ENCODE measurements around the gene DPH3.

Gene DPH3

GRCh38 chr3:16231983-16232382, 32.8 kb downstream of the DPH3 start:
- DNase-seq, result no peak

- DNase-seq, result no peak
Observed at GRCh38 chr3:16229681-16230080, 35.1 kb downstream of the DPH3 start.

GRCh38 chr3:16227566-16227965, 37.2 kb downstream of the DPH3 start:
- DNase-seq, result no peak

- no peak for DNase-seq
Observed at GRCh38 chr3:16224325-16224724, 40.4 kb downstream of the DPH3 start.

GRCh38 chr3:16222547-16222946, 42.2 kb downstream of the DPH3 start:
- DNase-seq, result no peak

GRCh38 chr3:16221990-16222389, 42.8 kb downstream of the DPH3 start:
- DNase-seq, result no peak

- no peak for DNase-seq
Observed at GRCh38 chr3:16219777-16220176, 45.0 kb downstream of the DPH3 start.

- DNase-seq, result no peak
Observed at GRCh38 chr3:16216373-16216935, 48.3 kb downstream of the DPH3 start.

GRCh38 chr3:16214366-16214765, 50.4 kb downstream of the DPH3 start:
- no peak for DNase-seq

GRCh38 chr3:16211176-16211904, 53.4 kb downstream of the DPH3 start:
- no peak for DNase-seq
